GM12874 (cell line): Measurements from ENCODE around the gene DENND2A.

Source experiments
- TF ChIP-seq, protein P1 (sequence below): IDR thresholded peaks from 2 replicates; pipeline ENCODE4 v1.5.1; 2011; ENCODE audit warnings: low read depth, mild to moderate bottlenecking, control low read depth, low read length, moderate library complexity; ENCODE audit not compliant: insufficient read depth

DENND2A gene, protein sequence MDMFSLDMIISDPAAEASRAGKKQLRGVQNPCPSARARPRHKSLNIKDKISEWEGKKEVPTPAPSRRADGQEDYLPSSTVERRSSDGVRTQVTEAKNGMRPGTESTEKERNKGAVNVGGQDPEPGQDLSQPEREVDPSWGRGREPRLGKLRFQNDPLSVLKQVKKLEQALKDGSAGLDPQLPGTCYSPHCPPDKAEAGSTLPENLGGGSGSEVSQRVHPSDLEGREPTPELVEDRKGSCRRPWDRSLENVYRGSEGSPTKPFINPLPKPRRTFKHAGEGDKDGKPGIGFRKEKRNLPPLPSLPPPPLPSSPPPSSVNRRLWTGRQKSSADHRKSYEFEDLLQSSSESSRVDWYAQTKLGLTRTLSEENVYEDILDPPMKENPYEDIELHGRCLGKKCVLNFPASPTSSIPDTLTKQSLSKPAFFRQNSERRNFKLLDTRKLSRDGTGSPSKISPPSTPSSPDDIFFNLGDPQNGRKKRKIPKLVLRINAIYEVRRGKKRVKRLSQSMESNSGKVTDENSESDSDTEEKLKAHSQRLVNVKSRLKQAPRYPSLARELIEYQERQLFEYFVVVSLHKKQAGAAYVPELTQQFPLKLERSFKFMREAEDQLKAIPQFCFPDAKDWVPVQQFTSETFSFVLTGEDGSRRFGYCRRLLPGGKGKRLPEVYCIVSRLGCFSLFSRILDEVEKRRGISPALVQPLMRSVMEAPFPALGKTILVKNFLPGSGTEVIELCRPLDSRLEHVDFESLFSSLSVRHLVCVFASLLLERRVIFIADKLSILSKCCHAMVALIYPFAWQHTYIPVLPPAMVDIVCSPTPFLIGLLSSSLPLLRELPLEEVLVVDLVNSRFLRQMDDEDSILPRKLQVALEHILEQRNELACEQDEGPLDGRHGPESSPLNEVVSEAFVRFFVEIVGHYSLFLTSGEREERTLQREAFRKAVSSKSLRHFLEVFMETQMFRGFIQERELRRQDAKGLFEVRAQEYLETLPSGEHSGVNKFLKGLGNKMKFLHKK

DNA sequence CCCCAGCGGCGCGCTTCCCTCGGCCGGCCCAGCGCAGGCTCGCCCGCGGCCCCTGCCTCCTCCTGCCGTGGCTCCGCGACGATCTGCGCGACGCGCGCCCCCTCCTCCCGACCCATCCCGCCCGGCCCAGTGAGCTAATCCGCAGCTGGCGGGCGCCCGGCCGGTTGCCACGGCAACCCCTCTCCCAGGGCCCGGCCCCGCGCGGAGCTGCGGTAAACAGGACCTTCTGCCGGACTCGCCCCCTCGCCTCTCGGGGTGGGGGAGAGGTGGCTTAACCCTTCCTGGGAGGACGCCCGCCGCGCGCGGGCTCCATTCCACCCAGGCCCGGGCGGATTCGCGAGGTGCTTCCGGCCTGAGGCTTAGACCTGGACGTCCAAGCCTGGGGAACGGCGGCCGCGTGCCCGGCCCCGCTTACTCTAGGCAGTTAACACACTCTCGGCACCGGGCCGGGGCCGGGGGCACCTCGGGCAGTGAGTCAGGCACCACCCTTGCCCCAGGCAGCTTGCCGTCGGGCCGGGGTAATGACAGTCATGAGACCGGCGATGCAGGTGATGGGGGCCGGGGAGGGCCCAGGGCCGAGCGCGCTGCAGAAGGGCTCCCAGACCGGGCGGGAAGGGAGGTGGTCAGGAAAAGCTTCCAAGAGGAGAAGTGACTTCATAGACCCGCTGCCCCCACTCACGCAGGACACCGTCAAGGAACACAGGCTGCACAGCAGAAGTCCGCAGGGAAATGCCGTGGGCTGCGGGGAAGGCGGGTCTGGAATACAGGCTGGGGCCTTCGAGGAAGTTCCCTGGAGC is at the start of gene DENND2A:
Gene DENND2A, minus strand, starts transcription at position 87 of the 797 bp plus-strand sequence. CDS start 38,416 bp downstream, outside the sequence.
- TF ChIP-seq, protein P1, sequence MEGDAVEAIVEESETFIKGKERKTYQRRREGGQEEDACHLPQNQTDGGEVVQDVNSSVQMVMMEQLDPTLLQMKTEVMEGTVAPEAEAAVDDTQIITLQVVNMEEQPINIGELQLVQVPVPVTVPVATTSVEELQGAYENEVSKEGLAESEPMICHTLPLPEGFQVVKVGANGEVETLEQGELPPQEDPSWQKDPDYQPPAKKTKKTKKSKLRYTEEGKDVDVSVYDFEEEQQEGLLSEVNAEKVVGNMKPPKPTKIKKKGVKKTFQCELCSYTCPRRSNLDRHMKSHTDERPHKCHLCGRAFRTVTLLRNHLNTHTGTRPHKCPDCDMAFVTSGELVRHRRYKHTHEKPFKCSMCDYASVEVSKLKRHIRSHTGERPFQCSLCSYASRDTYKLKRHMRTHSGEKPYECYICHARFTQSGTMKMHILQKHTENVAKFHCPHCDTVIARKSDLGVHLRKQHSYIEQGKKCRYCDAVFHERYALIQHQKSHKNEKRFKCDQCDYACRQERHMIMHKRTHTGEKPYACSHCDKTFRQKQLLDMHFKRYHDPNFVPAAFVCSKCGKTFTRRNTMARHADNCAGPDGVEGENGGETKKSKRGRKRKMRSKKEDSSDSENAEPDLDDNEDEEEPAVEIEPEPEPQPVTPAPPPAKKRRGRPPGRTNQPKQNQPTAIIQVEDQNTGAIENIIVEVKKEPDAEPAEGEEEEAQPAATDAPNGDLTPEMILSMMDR, result no peak

DNA sequence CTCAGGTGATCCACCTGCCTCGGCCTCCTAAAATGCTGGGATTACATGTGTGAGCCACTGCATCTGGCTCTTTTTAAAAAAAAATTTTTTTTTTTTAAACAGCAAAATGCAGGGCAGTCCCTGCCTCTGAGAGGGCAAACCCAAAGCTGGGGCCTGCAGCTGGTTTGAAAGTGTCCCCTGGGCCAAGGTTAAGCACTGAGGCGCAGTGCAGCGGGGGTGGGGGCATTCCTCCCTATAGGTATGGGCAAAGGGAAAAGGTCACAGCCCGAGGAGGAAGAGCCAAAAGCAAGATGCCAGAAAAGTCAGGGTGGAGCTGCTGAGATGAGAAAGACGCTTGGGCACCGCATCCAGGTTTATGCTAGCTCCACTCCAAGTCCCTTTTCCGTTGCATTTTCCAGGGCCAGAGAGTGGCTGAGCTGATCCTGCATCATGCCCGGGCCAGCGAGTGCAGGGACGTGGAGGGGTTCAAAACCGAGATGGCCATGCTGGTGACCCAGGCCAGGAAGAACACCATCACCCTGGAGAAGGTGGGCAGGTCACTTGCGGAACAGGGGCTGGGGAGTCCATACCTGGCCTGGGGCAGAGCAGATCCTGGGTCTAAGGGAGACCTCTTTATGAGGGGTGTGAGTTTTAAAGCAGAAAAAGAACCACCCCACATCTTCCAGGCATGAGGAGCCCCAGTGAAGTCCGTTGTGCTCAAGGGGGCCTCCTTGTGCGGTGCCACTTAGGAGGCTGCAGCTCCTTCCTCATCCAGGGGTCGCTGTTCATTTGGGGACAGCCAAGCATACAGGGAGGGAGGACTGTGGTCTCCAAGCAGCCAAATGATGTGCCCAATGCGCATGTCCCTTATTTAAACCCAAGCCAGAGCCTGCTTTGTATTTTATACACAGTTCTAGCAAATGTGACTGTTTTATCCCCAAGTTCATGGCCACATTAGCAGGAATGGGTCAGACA is 48.9 kb upstream of the DENND2A start:
- TF ChIP-seq, protein P1, result no peak

- TF ChIP-seq, protein P1, result no peak
These were observed 47.7 kb upstream of the DENND2A start for GRCh38 chr7:140688341-140688740.

DNA sequence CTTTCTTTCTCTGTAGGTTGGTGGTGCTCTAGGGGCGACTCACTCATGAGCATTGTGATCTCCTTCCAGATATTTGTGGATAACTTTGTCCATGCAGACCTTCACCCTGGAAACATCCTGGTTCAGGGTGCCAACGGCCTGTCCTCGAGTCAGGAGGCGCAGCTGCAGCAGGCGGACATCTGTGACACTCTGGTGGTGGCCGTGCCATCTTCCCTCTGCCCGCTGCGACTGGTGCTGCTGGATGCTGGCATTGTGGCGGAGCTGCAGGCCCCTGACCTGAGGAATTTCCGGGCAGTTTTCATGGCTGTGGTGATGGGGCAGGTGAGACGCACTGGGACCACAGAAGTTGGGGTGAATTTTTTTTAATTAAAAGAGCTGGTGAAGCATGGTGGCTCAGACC is 46.3 kb upstream of the DENND2A start:
- TF ChIP-seq, protein P1, result no peak

GRCh38 chr7:140685407-140686087 is 44.9 kb upstream of the DENND2A start:
- TF ChIP-seq, protein P1, result no peak
